Measurements from ENCODE around the gene RENBP.

RENBP gene

GRCh38 chrX:153951683-153952372, 7.4 kb upstream of the RENBP start:
- Histone ChIP-seq H3K9ac (ENCODE audit: low read length) (no peak overlapping the region), H3K4me3 (ENCODE audit: low read length) (no peak overlapping the region), H3K4me1 (ENCODE audit: control insufficient read depth, low read depth, low read length) (no peaks in the 10 kb centered on the region), H3K36me3 (ENCODE audit: control insufficient read depth, low read depth, low read length) (peaks cover 59% of the 10 kb centered on the region), H3K9me3 (ENCODE audit: control insufficient read depth, low read depth, low read length) (no peaks in the 10 kb centered on the region), H3K27me3 (ENCODE audit: control insufficient read depth, insufficient read depth, low read length) (no peaks in the 10 kb centered on the region), H3K27ac (ENCODE audit: low read length) (no peak overlapping the region)

GRCh38 chrX:153950127-153950526, 5.7 kb upstream of the RENBP start:
- no peaks in the 10 kb centered on the region for H3K9me3 ChIP-seq (ENCODE audit: control insufficient read depth, low read depth, low read length)
- H3K4me3 ChIP-seq (ENCODE audit: low read length), result no peak overlapping the region
- H3K27me3 ChIP-seq (ENCODE audit: control insufficient read depth, insufficient read depth, low read length), result no peaks in the 10 kb centered on the region
- H3K9ac ChIP-seq (ENCODE audit: low read length), result no peak overlapping the region
- H3K4me1 ChIP-seq (ENCODE audit: control insufficient read depth, low read depth, low read length), result no peaks in the 10 kb centered on the region
- peaks cover 43% of the 10 kb centered on the region for H3K36me3 ChIP-seq (ENCODE audit: control insufficient read depth, low read depth, low read length)
- no peak overlapping the region for H3K27ac ChIP-seq (ENCODE audit: low read length)

GRCh38 chrX:153948847-153949805, 4.7 kb upstream of the RENBP start:
- Histone ChIP-seq H3K36me3 (ENCODE audit: control insufficient read depth, low read depth, low read length) (peaks cover 39% of the 10 kb centered on the region), H3K27me3 (ENCODE audit: control insufficient read depth, insufficient read depth, low read length) (no peaks in the 10 kb centered on the region), H3K4me1 (ENCODE audit: control insufficient read depth, low read depth, low read length) (no peaks in the 10 kb centered on the region), H3K27ac (ENCODE audit: low read length) (no peak overlapping the region), H3K4me3 (ENCODE audit: low read length) (no peak overlapping the region), H3K9me3 (ENCODE audit: control insufficient read depth, low read depth, low read length) (no peaks in the 10 kb centered on the region), H3K9ac (ENCODE audit: low read length) (no peak overlapping the region)

GRCh38 chrX:153948002-153948466, 3.6 kb upstream of the RENBP start:
- no peaks in the 10 kb centered on the region for H3K4me1 ChIP-seq (ENCODE audit: control insufficient read depth, low read depth, low read length)
- no peaks in the 10 kb centered on the region for H3K27me3 ChIP-seq (ENCODE audit: control insufficient read depth, insufficient read depth, low read length)
- no peak overlapping the region for H3K4me3 ChIP-seq (ENCODE audit: low read length)
- peaks cover 38% of the 10 kb centered on the region for H3K36me3 ChIP-seq (ENCODE audit: control insufficient read depth, low read depth, low read length)
- no peaks in the 10 kb centered on the region for H3K9me3 ChIP-seq (ENCODE audit: control insufficient read depth, low read depth, low read length)
- H3K27ac ChIP-seq (ENCODE audit: low read length), result no peak overlapping the region
- H3K9ac ChIP-seq (ENCODE audit: low read length), result no peak overlapping the region

- Histone ChIP-seq H3K36me3 (ENCODE audit: control insufficient read depth, low read depth, low read length) (peaks cover 29% of the 10 kb centered on the region), H3K27ac (ENCODE audit: low read length) (no peak overlapping the region), H3K9ac (ENCODE audit: low read length) (no peak overlapping the region), H3K4me1 (ENCODE audit: control insufficient read depth, low read depth, low read length) (no peaks in the 10 kb centered on the region), H3K4me3 (ENCODE audit: low read length) (no peak overlapping the region), H3K9me3 (ENCODE audit: control insufficient read depth, low read depth, low read length) (no peaks in the 10 kb centered on the region), H3K27me3 (ENCODE audit: control insufficient read depth, insufficient read depth, low read length) (no peaks in the 10 kb centered on the region)
Observed at GRCh38 chrX:153947009-153947769, 2.7 kb upstream of the RENBP start.

GRCh38 chrX:153945956-153946943, 1.8 kb upstream of the RENBP start:
- H3K36me3 ChIP-seq (ENCODE audit: control insufficient read depth, low read depth, low read length), result peaks cover 20% of the 10 kb centered on the region
- no peak overlapping the region for H3K27ac ChIP-seq (ENCODE audit: low read length)
- H3K27me3 ChIP-seq (ENCODE audit: control insufficient read depth, insufficient read depth, low read length), result no peaks in the 10 kb centered on the region
- no peak overlapping the region for H3K4me3 ChIP-seq (ENCODE audit: low read length)
- H3K9me3 ChIP-seq (ENCODE audit: control insufficient read depth, low read depth, low read length), result no peaks in the 10 kb centered on the region
- H3K4me1 ChIP-seq (ENCODE audit: control insufficient read depth, low read depth, low read length), result peaks cover 1% of the 10 kb centered on the region
- no peak overlapping the region for H3K9ac ChIP-seq (ENCODE audit: low read length)

GRCh38 chrX:153944800-153945150, 332 bp upstream of the RENBP start:
- no peak overlapping the region for H3K4me3 ChIP-seq (ENCODE audit: low read length)
- H3K9me3 ChIP-seq (ENCODE audit: control insufficient read depth, low read depth, low read length), result no peaks in the 10 kb centered on the region
- H3K9ac ChIP-seq (ENCODE audit: low read length), result no peak overlapping the region
- H3K4me1 ChIP-seq (ENCODE audit: control insufficient read depth, low read depth, low read length), result peaks cover 2% of the 10 kb centered on the region
- no peaks in the 10 kb centered on the region for H3K27me3 ChIP-seq (ENCODE audit: control insufficient read depth, insufficient read depth, low read length)
- no peak overlapping the region for H3K27ac ChIP-seq (ENCODE audit: low read length)
- H3K36me3 ChIP-seq (ENCODE audit: control insufficient read depth, low read depth, low read length), result peaks cover 6% of the 10 kb centered on the region

- Histone ChIP-seq H3K4me3 (ENCODE audit: low read length) (no peak overlapping the region), H3K9ac (ENCODE audit: low read length) (no peak overlapping the region), H3K27ac (ENCODE audit: low read length) (no peak overlapping the region)
Observed at GRCh38 chrX:153941336-153942252, 2.8 kb downstream of the RENBP start.

GRCh38 chrX:153939573-153939972, 4.9 kb downstream of the RENBP start:
- H3K27me3 ChIP-seq (ENCODE audit: control insufficient read depth, insufficient read depth, low read length), result no peaks in the 10 kb centered on the region
- no peak overlapping the region for H3K27ac ChIP-seq (ENCODE audit: low read length)
- peaks cover 2% of the 10 kb centered on the region for H3K4me1 ChIP-seq (ENCODE audit: control insufficient read depth, low read depth, low read length)

More at GRCh38 chrX:153941336-153942252, 2.8 kb downstream of the RENBP start:
- Histone ChIP-seq H3K36me3 (ENCODE audit: control insufficient read depth, low read depth, low read length) (no peaks in the 10 kb centered on the region), H3K4me1 (ENCODE audit: control insufficient read depth, low read depth, low read length) (peaks cover 2% of the 10 kb centered on the region), H3K27me3 (ENCODE audit: control insufficient read depth, insufficient read depth, low read length) (no peaks in the 10 kb centered on the region), H3K9me3 (ENCODE audit: control insufficient read depth, low read depth, low read length) (no peaks in the 10 kb centered on the region)

GRCh38 chrX:153938226-153938786, 6.1 kb downstream of the RENBP start:
- Histone ChIP-seq H3K27ac (ENCODE audit: low read length) (no peak overlapping the region), H3K4me1 (ENCODE audit: control insufficient read depth, low read depth, low read length) (peaks cover 2% of the 10 kb centered on the region)

More at GRCh38 chrX:153939573-153939972, 4.9 kb downstream of the RENBP start:
- Histone ChIP-seq H3K36me3 (ENCODE audit: control insufficient read depth, low read depth, low read length) (no peaks in the 10 kb centered on the region), H3K9ac (ENCODE audit: low read length) (no peak overlapping the region), H3K9me3 (ENCODE audit: control insufficient read depth, low read depth, low read length) (no peaks in the 10 kb centered on the region), H3K4me3 (ENCODE audit: low read length) (no peak overlapping the region)

More at GRCh38 chrX:153938226-153938786, 6.1 kb downstream of the RENBP start:
- Histone ChIP-seq H3K36me3 (ENCODE audit: control insufficient read depth, low read depth, low read length) (no peaks in the 10 kb centered on the region), H3K4me3 (ENCODE audit: low read length) (no peak overlapping the region), H3K27me3 (ENCODE audit: control insufficient read depth, insufficient read depth, low read length) (no peaks in the 10 kb centered on the region), H3K9me3 (ENCODE audit: control insufficient read depth, low read depth, low read length) (peaks cover 2% of the 10 kb centered on the region), H3K9ac (ENCODE audit: low read length) (no peak overlapping the region)

All from iPS-18a (cell line).